MM.1S (cell line): ENCODE measurements around the gene KRTAP2-4.
"Not testable (repeated sequence)": the region's sequence is repeated elsewhere in the genome, so short reads cannot be mapped to it uniquely, and the experiment has no call there.

Experiments
- EZH2 ChIP-seq: fragments of 300-600 bp; sonication (generic); optimal IDR thresholded peaks from 2 replicates; pipeline ENCODE3; 2017; ENCODE audit warnings: low read depth, mild to moderate bottlenecking, antibody characterized with exemption, low read length, mixed read lengths
- TF ChIP-seq, protein P1 (sequence below): fragments of 300-600 bp; sonication (generic); IDR thresholded peaks from 2 replicates; pipeline ENCODE4 v1.5.1; 2016; ENCODE audit warnings: antibody characterized with exemption, low read length, mixed read lengths

DNA sequence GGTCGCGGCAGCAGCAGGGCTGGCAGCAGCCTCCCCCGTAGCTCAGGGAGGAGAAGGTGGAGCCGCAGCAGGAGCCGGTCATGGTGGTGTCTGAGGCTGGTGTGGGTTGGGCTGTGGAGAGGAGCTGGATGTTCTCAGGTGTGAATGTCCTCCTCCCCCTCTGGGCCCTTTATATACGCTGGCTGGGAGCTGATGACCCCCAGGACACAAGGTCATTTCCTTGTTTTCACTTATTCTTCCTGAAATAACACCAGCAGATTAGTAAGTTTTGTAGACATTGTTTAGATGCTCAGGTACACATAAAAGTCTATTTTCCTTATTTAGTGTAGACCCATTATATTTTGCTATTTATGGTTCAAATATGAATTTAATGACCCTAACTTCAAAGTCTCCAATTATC lies 10.5 kb downstream of the KRTAP2-4 start, which contains the start of gene KRTAP2-2:
- TF ChIP-seq, protein P1, sequence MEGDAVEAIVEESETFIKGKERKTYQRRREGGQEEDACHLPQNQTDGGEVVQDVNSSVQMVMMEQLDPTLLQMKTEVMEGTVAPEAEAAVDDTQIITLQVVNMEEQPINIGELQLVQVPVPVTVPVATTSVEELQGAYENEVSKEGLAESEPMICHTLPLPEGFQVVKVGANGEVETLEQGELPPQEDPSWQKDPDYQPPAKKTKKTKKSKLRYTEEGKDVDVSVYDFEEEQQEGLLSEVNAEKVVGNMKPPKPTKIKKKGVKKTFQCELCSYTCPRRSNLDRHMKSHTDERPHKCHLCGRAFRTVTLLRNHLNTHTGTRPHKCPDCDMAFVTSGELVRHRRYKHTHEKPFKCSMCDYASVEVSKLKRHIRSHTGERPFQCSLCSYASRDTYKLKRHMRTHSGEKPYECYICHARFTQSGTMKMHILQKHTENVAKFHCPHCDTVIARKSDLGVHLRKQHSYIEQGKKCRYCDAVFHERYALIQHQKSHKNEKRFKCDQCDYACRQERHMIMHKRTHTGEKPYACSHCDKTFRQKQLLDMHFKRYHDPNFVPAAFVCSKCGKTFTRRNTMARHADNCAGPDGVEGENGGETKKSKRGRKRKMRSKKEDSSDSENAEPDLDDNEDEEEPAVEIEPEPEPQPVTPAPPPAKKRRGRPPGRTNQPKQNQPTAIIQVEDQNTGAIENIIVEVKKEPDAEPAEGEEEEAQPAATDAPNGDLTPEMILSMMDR = not testable (repeated sequence)
- not testable (repeated sequence) for TF ChIP-seq EZH2
